ENCODE data around the gene ICAM4.

Gene ICAM4

DNA sequence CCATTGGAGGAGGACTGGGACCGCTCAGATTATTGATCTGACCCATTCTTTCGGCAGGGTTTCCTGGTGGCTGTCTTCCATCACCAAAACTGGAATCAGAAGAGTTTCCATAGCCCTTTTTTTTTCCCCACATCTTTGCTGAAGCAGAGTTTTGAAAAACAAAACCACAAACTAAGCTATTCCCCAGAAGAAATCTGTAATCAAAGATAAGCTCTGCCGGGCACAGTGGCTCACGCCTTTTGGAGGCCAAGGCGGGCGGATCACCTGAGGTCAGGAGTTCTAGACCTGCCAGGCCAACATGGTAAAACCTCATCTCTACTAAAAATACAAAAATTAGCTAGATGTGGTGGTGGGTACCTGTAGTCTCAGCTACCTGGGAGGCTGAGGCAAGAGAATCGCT is 20.0 kb upstream of the ICAM4 start:
- Histone ChIP-seq H3K27me3 (no peaks in the 10 kb centered on the region), H3K4me2 (no peak overlapping the region), H3K27ac (no peak overlapping the region), H3K9ac (no peak overlapping the region), H3K4me1 (peaks cover 34% of the 10 kb centered on the region), H3K9me3 (no peaks in the 10 kb centered on the region), H4K20me1 (no peaks in the 10 kb centered on the region), H3K36me3 (no peaks in the 10 kb centered on the region), H3K4me3 (no peak overlapping the region)
- no peak for TF ChIP-seq Cebpa-rat (IDR thresholded peaks at IDR 0.05)

- H3K36me3 ChIP-seq = no peaks in the 10 kb centered on the region
- no peak for TF ChIP-seq Cebpa-rat (IDR thresholded peaks at IDR 0.05)
Measured at GRCh38 chr19:10268071-10268470, 18.7 kb upstream of the ICAM4 start.

GRCh38 chr19:10269333-10270179 is 17.2 kb upstream of the ICAM4 start:
- peak overlapping the region; percentile 84 for H3K27ac ChIP-seq
- H3K4me3 ChIP-seq = peak overlapping the region; percentile 64

More at GRCh38 chr19:10268071-10268470, 18.7 kb upstream of the ICAM4 start:
- Histone ChIP-seq H3K27ac (no peak overlapping the region), H4K20me1 (no peaks in the 10 kb centered on the region), H3K4me1 (peaks cover 38% of the 10 kb centered on the region), H3K9ac (no peak overlapping the region), H3K9me3 (no peaks in the 10 kb centered on the region), H3K27me3 (no peaks in the 10 kb centered on the region), H3K4me2 (no peak overlapping the region), H3K4me3 (no peak overlapping the region)

DNA sequence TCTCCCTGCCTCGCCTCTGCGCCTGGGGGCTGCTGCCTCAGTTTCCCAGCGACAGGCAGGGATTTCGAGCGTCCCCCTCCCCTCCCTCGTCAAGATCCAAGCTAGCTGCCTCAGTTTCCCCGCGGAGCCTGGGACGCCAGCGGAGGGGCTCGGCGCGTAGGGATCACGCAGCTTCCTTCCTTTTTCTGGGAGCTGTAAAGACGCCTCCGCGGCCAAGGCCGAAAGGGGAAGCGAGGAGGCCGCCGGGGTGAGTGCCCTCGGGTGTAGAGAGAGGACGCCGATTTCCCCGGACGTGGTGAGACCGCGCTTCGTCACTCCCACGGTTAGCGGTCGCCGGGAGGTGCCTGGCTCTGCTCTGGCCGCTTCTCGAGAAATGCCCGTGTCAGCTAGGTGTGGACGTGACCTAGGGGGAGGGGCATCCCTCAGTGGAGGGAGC is 16.6 kb upstream of the ICAM4 start:
- Histone ChIP-seq H3K36me3 (peaks cover 10% of the 10 kb centered on the region), H3K9ac (peak overlapping the region; percentile 62), H3K4me2 (peak overlapping the region; percentile 92), H4K20me1 (peaks cover 7% of the 10 kb centered on the region; the same call in 1 of the 2 replicates), H3K4me3 (peak overlapping the region; percentile 64), H3K27me3 (no peaks in the 10 kb centered on the region), H3K27ac (peak overlapping the region; percentile 84), H3K9me3 (no peaks in the 10 kb centered on the region), H3K4me1 (peaks cover 35% of the 10 kb centered on the region)
- TF ChIP-seq Cebpa-rat (IDR thresholded peaks at IDR 0.05) = no peak

More at GRCh38 chr19:10269333-10270179, 17.2 kb upstream of the ICAM4 start:
- Histone ChIP-seq H3K4me1 (peaks cover 35% of the 10 kb centered on the region), H3K4me2 (peak overlapping the region; percentile 92), H3K9me3 (no peaks in the 10 kb centered on the region), H3K36me3 (peaks cover 3% of the 10 kb centered on the region), H3K27me3 (no peaks in the 10 kb centered on the region), H4K20me1 (peaks cover 4% of the 10 kb centered on the region; the same call in 1 of the 2 replicates), H3K9ac (peak overlapping the region; percentile 62; the same call in 1 of the 2 replicates)
- TF ChIP-seq Cebpa-rat (IDR thresholded peaks at IDR 0.05) = no peak

GRCh38 chr19:10270616-10271394 is 15.9 kb upstream of the ICAM4 start, which contains the start of gene ICAM1:
ICAM1 (plus strand) TSS chr19:10271120; CDS start chr19:10271160, 40 bp downstream.
- no peak for TF ChIP-seq Cebpa-rat (IDR thresholded peaks at IDR 0.05)
- H3K36me3 ChIP-seq = peaks cover 15% of the 10 kb centered on the region
- H3K4me3 ChIP-seq = peak within 1 kb of the TSS; percentile 64
- H3K27ac ChIP-seq = peak within 1 kb of the TSS; percentile 84
- peaks cover 7% of the 10 kb centered on the region; the same call in 1 of the 2 replicates for H4K20me1 ChIP-seq
- peak within 1 kb of the TSS; percentile 62 for H3K9ac ChIP-seq
- H3K27me3 ChIP-seq = no peaks in the 10 kb centered on the region
- H3K9me3 ChIP-seq = no peaks in the 10 kb centered on the region
- peaks cover 35% of the 10 kb centered on the region for H3K4me1 ChIP-seq
- peak within 1 kb of the TSS; percentile 92 for H3K4me2 ChIP-seq

- H3K9ac ChIP-seq = peak overlapping the region; percentile 62
- H3K4me3 ChIP-seq = peak overlapping the region; percentile 64
- no peaks in the 10 kb centered on the region for H3K9me3 ChIP-seq
- peaks cover 17% of the 10 kb centered on the region for H3K36me3 ChIP-seq
- no peak for TF ChIP-seq Cebpa-rat (IDR thresholded peaks at IDR 0.05)
- peak overlapping the region; percentile 84 for H3K27ac ChIP-seq
- H3K4me2 ChIP-seq = peak overlapping the region; percentile 92
- peaks cover 35% of the 10 kb centered on the region for H3K4me1 ChIP-seq
- H4K20me1 ChIP-seq = peaks cover 7% of the 10 kb centered on the region; the same call in 1 of the 2 replicates
- H3K27me3 ChIP-seq = no peaks in the 10 kb centered on the region
Measured at GRCh38 chr19:10271543-10272086, 15.1 kb upstream of the ICAM4 start.

GRCh38 chr19:10274589-10274988 is 12.2 kb upstream of the ICAM4 start:
- no peak overlapping the region for H3K27ac ChIP-seq
- H4K20me1 ChIP-seq = peaks cover 16% of the 10 kb centered on the region

GRCh38 chr19:10277795-10278589 is 8.8 kb upstream of the ICAM4 start:
- Histone ChIP-seq H3K4me2 (no peak overlapping the region), H3K9ac (no peak overlapping the region), H3K27ac (no peak overlapping the region), H3K36me3 (peaks cover 42% of the 10 kb centered on the region), H3K4me3 (no peak overlapping the region), H3K9me3 (no peaks in the 10 kb centered on the region), H4K20me1 (peaks cover 25% of the 10 kb centered on the region), H3K4me1 (peaks cover 14% of the 10 kb centered on the region), H3K27me3 (no peaks in the 10 kb centered on the region)
- no peak for TF ChIP-seq Cebpa-rat (IDR thresholded peaks at IDR 0.05)

More at GRCh38 chr19:10274589-10274988, 12.2 kb upstream of the ICAM4 start:
- Histone ChIP-seq H3K9ac (no peak overlapping the region), H3K4me3 (no peak overlapping the region), H3K9me3 (no peaks in the 10 kb centered on the region), H3K36me3 (peaks cover 41% of the 10 kb centered on the region), H3K27me3 (no peaks in the 10 kb centered on the region), H3K4me2 (no peak overlapping the region), H3K4me1 (peaks cover 37% of the 10 kb centered on the region)
- TF ChIP-seq Cebpa-rat (IDR thresholded peaks at IDR 0.05) = no peak

DNA sequence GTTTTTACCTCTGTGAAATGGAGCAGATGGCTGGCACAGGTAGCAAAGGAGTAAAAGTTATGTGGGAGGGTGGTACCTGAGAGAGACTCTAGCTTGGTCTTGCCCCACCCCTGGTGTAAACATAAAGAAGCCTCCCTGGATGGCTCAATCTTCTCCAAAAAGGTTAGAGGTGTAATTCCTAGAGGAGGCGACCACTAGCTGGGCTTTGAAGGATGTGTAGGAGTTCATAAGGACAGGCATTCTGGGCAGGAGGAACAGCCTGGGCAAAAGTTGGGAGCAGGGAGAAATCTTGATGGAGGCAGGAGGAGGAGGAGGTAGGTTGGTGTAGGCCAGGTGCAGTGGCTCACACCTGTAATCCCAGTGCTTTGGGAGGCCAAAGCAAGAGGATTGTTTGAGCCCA is 7.8 kb upstream of the ICAM4 start:
- H3K27me3 ChIP-seq = no peaks in the 10 kb centered on the region
- H3K4me1 ChIP-seq = peaks cover 14% of the 10 kb centered on the region
- H3K9ac ChIP-seq = no peak overlapping the region
- H3K4me2 ChIP-seq = no peak overlapping the region
- peaks cover 25% of the 10 kb centered on the region for H4K20me1 ChIP-seq
- TF ChIP-seq Cebpa-rat (IDR thresholded peaks at IDR 0.05) = no peak
- no peak overlapping the region for H3K27ac ChIP-seq
- H3K4me3 ChIP-seq = no peak overlapping the region
- peaks cover 51% of the 10 kb centered on the region for H3K36me3 ChIP-seq
- no peaks in the 10 kb centered on the region for H3K9me3 ChIP-seq

Measured in BLaER1 (cell line).